ENCODE data around the gene STT3A.
A peak's percentile ranks its signal among the peaks of the same experiment; 100 is the strongest.
"Not testable (repeated sequence)": the region's sequence is repeated elsewhere in the genome, so short reads cannot be mapped to it uniquely, and the experiment has no call there.

The STT3A gene

DNA sequence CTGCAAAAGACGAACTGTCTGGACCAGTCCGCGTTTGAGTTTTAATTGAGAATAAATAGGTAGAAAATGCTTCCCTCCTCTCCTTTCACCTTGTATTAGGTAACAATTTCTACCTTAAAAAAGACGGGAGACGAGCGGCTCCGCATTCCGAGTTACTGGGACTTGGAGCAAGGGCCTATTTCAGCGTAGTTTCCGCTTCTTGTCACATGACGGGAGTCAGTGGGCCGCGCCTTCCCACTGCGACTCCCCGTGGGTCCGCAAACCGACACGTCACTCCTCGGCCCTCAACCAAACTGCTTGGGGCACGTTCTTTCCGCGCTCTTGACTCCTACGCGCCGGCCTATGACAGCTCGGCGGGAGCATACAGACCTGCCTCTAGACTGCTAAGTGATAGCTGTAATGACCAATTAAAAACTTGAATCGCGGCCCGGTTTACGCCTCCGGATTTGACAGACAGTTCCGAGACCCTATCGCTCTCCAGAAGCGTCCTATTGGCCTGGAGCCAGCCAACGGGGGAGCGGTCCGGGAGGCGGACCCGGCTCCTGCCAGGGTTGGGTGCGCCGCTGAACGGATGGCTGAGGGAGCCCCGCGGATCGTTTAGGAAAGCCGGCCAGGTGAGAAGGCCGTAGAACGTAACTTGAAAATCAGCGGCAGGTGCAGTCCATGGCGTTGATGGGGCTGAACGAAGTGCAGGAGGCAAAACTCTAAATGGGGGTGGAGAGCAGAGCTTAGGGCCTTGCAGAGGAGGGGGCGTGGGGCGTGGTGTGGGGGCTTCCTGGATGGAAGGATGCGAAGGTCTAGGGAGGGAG lies at the start of gene STT3A:
STT3A (plus strand) TSS at position 548 of the 809 bp plus-strand sequence. CDS start 3,064 bp downstream, outside the sequence.
- peak; percentile 99 for DNase-seq

- DNase-seq = no peak
Observed at GRCh38 chr11:125550780-125551179, 41.9 kb upstream of the STT3A start.

DNA sequence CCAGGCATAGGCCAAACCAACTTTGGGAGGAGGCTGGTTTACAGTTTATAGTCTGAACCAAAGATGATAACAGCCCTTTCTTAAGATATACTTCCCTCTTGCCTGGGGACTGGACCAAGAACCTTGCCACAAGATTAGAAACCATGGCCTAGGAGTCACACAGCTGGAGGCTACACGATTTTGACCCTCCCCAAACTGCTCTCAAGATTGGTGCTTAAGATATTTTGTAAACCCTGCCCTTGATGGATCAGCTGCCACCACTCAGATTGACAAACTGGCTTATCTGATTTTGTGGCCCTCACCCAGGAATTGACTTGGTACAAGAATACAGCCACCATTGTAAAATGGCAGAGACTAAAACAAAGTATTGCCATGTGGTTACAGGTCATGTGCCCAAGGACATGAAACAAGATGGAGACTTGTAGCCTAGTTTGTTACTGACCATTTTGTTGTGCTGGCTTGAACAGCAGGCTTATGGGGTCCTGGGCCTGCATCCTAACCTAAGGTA lies 40.8 kb upstream of the STT3A start:
- DNase-seq = no peak

GRCh38 chr11:125552927-125553326 lies 39.7 kb upstream of the STT3A start:
- DNase-seq = no peak

GRCh38 chr11:125553357-125553756 lies 39.3 kb upstream of the STT3A start:
- no peak for DNase-seq

DNA sequence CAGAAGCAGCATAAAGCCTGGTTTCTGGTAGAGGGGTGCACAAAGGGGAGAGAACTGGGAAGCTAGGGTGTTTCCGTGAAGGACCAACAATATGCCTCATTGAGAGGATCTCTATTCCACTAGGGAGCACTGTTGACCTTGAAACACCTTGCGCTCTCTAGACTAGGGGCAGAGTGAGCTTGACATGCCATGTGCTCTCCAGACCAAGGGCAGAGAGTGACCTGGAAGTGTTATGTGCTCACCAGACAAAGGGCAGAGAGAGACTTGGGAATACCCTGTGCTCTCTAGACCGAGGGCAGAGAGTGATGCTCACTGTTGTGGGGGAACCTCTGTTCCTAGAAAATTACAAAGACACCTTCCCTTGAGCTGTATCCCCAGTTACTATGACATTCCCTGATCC lies 38.6 kb upstream of the STT3A start:
- no peak for DNase-seq

DNA sequence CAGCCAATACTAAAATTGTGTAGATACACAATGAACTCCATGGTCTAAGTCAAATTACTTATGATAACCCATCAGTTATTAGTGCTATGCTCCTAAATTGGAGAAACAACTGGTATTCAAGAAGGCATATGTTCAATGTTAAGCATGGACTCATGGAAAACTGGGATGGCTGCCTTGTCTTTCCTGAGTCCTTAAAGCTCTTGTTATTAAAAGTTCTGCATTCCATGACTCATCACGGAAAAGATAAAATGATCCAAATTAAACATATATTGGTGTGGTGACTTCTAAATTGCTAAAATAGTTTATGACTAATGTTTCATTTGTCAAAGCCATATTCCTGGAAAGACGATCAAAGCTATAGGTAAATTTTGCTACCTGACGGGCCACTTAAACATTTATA lies 32.8 kb upstream of the STT3A start:
- DNase-seq = no peak

DNA sequence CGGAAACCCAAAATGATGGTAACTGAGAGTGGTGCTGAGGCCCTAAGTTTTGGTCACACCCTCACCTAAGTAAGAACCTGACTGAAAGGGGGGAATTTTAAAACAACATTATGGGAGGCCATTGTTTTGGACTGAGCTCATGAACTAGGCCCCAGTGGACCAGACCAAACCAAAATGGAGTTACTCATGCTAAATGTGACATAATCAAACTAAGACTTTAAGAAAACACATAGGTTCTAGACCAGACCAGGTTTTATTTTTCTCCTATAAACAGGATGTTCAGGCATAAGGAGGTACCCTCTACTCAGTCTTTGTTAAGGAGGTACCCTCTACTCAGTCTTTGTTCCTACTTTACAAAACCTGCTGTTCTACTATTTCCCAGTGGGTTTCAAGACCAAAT lies 30.7 kb upstream of the STT3A start:
- no peak for DNase-seq

DNA sequence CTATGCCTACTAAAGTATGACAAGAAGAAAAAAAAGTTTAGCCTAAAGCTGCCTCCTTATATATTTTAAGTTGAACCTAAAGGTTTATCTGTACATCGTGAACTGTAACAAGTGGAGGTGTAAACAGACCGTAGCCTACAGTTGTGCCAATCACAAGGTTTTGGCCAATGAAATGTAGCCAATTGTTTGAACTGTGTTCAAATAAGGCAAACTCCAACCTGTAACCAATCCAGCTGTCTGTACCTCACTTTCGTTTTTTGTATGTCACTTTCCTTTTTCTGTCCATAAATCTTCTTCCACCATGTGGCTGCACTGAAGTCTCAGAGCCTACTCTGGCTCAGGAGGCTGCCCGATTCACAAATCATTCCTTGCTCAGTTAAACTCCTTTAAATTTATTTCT lies 30.2 kb upstream of the STT3A start:
- DNase-seq = no peak

DNA sequence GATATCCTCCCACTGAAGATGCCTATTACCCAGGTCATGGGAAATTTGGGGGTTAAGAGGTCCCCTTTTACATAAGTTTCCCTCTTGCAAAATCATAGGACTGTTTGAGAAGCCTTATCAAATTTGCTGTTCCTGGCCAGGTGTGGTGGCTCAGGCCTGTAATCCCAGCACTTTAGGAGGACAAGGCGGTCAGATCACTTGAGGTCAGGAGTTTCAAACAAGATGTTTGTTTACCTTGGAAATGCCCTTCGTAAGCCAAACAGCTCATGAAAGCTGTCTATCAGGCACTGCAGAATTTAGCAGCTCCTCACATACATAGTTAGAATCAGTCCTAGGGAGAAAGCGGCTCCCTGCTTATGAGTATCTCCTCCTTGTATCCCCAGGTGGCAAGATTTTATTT lies 28.3 kb upstream of the STT3A start:
- DNase-seq = no peak

DNA sequence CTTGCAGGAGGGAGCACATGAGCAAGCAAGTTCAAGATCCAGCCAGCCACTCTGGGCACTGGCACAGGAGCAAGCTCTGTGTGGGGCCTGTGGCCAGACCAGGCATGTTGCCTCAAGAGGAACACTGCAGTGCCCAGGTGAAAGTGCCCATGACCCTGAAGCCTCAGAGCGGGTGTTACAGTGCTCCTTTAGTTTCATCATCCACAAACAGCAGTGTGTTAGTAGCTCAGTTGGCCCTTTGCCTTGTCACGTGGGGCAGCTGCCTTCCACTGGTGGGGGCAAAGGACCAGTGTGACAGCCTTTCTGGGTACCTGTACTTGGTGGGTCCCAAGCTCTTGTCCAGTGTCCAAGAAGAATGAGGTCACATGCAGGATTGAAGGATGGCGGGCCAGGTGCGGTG lies 26.4 kb upstream of the STT3A start:
- DNase-seq = no peak

DNA sequence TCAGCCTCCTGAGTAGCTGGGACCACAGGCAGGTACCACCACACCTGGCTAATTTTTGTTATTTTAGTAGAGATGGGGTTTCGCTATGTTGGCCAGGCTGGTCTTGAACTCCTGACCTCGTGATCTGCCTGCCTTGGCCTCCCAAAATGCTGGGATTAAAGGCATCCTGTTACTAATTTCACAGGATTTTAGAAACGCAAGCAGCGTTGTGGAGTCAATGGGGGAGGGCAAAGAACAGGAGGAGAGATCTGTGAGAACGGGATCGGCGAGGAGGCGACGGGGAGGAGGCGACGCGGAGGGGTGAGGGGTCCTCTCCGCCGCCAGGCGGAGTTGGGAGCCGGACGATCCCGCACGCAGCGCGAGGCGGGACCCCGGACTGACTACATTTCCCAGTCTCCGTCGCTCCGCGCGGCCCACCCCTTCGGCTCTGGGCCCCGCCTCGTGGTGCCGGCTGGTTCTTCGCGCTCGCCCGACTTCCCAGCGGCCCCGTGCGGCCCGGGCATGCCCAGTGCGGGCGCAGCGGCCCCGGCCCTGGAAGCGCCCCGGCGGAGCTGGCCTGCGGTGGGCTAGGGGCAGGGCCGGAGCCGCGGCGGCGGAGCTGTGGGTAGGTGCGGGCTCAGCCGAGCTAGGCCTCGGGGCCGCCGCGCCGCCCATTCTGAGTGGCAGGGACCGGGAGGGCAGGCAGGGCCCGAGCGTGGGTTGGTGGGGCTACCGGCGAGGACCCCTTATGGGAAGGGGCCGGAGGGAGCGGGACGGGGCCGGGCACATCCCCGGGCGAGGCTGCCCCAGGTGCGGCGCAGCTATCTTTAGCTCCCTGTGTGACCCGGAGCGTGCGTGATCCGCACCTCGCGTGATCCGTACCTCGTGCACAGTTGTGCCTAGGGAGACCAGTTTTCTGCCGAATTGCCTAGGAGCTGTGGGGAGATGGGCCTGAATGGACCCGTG lies 23.4 kb upstream of the STT3A start, which contains the start of gene EI24:
EI24 (plus strand) TSS at position 508 of the 945 bp plus-strand sequence. CDS start 3,051 bp downstream, outside the sequence.
- DNase-seq = peak; percentile 89 to 90

GRCh38 chr11:125569915-125570621 lies 22.6 kb upstream of the STT3A start:
- DNase-seq = peak in 1 of 2 donors; percentile 13

- no peak for DNase-seq
Observed at GRCh38 chr11:125570952-125571351, 21.7 kb upstream of the STT3A start.

GRCh38 chr11:125572916-125573315 lies 19.7 kb upstream of the STT3A start:
- no peak for DNase-seq

- not testable (repeated sequence) for DNase-seq
Observed at GRCh38 chr11:125577181-125577580, 15.5 kb upstream of the STT3A start.

DNA sequence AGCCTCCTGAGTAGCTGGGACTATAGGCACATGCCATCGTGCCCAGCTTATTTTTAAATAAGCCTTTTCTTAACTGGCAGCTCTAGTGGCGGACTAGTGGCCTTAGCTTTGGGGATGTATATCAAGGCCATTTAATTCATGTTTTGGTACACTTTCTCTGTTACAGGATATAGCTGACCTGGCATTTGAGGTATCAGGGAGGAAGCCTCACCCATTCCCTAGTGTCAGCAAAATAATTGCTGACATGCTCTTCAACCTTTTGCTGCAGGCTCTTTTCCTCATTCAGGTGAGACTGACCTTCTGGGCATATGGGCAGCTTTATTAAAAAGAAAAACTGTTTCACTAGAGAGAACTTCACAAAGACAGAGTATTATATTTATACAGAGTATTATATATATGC lies 13.9 kb upstream of the STT3A start:
- DNase-seq = no peak

DNA sequence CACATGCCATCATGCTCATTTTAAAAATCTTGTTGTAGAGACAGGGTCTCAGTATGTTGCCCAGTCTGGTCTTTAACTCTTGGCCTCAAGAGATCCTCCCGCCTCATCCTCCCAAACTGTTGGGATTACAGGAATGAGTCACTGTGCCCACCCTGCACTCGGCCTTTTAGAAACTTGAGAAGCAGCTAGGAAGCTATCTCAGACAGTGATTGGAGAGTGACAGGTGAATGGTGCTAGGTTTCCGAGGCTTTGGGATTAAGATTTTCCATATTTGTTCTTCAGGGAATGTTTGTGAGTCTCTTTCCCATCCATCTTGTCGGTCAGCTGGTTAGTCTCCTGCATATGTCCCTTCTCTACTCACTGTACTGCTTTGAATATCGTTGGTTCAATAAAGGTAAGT lies 12.8 kb upstream of the STT3A start:
- DNase-seq = no peak

- DNase-seq = no peak
Observed at GRCh38 chr11:125583496-125583895, 9.2 kb upstream of the STT3A start.

DNA sequence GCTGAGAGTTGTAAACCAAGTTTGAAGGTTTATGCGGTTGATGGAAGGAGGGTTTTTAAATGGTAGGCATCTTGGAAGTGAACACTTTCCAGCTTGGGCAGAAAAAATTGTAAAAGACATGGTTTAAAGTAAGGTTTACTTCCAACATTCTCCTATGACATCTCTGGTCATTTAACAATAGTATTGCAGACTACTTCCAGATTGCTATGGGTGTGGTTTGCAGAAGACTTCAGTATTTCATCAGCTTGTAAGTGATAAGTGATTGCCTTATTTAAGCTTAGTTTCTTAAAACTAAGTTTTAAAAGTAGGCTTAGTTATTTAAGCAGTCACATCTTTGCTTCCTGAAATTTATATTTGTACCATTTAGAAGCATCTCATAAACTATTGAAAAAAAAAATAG lies 7.2 kb upstream of the STT3A start:
- no peak for DNase-seq

DNA sequence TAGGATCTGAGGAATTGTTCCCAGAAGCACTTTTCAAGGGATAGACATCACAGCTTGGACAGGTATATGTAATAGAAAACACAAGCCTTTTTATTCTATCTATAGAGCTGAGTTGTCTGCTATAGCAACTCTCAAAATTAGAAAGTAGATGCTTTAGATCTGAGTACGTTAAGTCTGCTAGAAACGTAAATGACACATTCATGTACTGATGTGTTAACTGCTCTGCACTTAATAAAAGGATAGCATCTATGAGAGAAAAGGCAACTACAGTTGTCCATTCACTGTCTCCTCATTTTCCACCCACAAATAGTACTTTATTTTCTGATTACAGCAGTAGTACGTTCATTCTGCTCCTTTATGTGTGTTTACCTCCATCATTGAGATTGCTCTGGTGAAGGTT lies 6.0 kb upstream of the STT3A start:
- no peak for DNase-seq

DNA sequence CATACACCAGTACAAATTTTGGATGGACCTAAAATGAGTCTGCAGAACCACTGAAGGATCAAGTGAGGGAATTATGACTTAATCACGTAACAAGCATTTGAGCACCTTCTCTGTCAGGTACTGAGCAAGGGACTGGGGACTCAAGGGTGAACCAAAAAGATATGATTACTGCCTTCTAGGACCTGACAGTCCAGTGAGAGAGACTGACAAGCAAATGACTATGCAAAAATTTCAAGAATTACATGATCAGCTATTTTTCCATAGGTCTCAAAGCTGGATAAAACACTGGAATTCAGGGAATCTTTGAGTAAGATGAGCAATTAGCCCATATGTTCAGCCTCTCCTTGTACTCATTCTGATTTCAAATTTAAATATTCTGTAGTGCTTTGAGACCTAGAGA lies 5.2 kb upstream of the STT3A start:
- DNase-seq = no peak

- no peak for DNase-seq
Observed at GRCh38 chr11:125588505-125588904, 4.1 kb upstream of the STT3A start.

All from CD4-positive, alpha-beta T cell treated with Interleukin-1 beta for 1 hour (primary cell).